Dermis lymphatic vessel endothelial cell (primary cell): Measurements from ENCODE around the gene SIGLEC11. TPM values are rescaled to one million over a fixed set of nuclear protein-coding genes. Genes with fewer than 3 reads are reported as not detected.

ENCODE experiments used
- total RNA-seq: library from RNA; depleted of rRNA; stranded (reverse); fragments of >200 nt; gene quantifications from 2 replicates; pipeline ENCODE4 v1.2.1, GENCODE V29; 2014

Gene SIGLEC11, protein sequence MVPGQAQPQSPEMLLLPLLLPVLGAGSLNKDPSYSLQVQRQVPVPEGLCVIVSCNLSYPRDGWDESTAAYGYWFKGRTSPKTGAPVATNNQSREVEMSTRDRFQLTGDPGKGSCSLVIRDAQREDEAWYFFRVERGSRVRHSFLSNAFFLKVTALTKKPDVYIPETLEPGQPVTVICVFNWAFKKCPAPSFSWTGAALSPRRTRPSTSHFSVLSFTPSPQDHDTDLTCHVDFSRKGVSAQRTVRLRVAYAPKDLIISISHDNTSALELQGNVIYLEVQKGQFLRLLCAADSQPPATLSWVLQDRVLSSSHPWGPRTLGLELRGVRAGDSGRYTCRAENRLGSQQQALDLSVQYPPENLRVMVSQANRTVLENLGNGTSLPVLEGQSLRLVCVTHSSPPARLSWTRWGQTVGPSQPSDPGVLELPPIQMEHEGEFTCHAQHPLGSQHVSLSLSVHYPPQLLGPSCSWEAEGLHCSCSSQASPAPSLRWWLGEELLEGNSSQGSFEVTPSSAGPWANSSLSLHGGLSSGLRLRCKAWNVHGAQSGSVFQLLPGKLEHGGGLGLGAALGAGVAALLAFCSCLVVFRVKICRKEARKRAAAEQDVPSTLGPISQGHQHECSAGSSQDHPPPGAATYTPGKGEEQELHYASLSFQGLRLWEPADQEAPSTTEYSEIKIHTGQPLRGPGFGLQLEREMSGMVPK
- total RNA-seq, result not detected in 2 replicates

DNA sequence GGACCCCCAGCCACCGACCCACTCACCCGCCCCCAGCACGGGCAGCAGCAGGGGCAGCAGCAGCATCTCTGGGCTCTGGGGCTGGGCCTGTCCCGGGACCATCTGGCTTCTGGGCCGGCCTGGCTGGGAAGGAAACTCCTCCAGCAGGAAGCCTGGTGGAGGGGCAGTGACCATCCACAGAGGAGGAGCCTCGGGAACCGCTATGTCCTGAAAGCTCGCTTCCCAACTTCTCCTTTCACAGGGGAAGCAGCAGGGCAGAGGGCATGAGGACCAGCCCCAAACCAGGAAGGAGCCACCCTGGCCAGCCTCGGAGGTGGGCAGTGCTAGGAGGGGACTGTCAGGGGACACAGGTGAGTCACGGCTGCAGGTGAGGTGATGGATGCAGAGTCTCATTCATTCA, at the start of gene SIGLEC11:
Gene SIGLEC11 (minus strand): TSS at position 193 of the 400 bp plus-strand sequence. CDS start 91 bp downstream, at position 102.

DNA sequence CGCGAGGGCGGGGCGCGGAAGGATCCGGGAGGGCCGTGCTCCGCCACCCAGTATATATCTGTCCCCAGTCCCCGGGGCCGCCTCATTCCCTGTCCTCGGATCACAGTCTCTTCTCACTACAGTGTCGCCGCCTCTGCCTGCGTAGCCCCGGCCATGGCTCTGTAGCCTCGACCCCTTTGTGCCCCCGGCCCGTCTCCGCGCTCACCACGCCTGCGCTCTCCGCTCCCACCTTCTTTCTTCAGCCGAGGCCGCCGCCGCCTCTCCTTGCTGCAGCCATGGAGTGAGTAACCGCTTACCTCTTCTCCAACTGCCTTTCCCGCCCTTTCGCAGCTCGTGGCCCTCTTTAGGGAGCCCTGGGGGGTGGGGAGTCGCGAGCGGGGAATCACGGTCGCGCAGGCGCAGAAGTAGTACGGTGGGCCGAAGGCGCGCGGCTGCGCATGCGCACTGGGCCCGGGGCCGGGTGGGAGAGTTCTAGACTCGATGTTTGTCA, 31.8 kb downstream of the SIGLEC11 start, which contains the start of the genes ATF5 and NUP62:
Gene ATF5 (plus strand): TSS at position 85 of the 490 bp plus-strand sequence. CDS start 1,646 bp downstream, outside the sequence.
Gene NUP62 (minus strand): TSS at position 384 of the 490 bp plus-strand sequence. CDS start 19,697 bp downstream, outside the sequence.

Other genes with a start within 250 kb of the SIGLEC11 start
- gene TSKS, start 197.9 kb downstream of the SIGLEC11 start, total RNA-seq, result under 0.01 TPM in 2 replicates
- 41.2 and 50.7 TPM in 2 replicates for gene AP2A1, start 194.2 kb downstream of the SIGLEC11 start, total RNA-seq
- gene FUZ, start 147.9 kb downstream of the SIGLEC11 start, total RNA-seq, result 12.2 and 14.2 TPM in 2 replicates
- gene MED25, start 142.9 kb downstream of the SIGLEC11 start, total RNA-seq, result 11.1 and 12.6 TPM in 2 replicates
- gene PTOV1, start 110.0 kb downstream of the SIGLEC11 start, total RNA-seq, result 43.1 and 44.1 TPM in 2 replicates
- 30.9 and 31.3 TPM in 2 replicates for gene PNKP, start 93.6 kb downstream of the SIGLEC11 start, total RNA-seq
- 5.9 and 6.8 TPM in 2 replicates for gene AKT1S1, start 83.8 kb downstream of the SIGLEC11 start, total RNA-seq
- 5.2 and 7.2 TPM in 2 replicates for gene TBC1D17, start 83.5 kb downstream of the SIGLEC11 start, total RNA-seq
- gene IL4I1, start 64.3 kb downstream of the SIGLEC11 start, total RNA-seq, result 0.52 and 1.6 TPM in 2 replicates
- gene ATF5, start 32.0 kb downstream of the SIGLEC11 start, total RNA-seq, result 2.6 and 3.5 TPM in 2 replicates
- gene NUP62, start 31.7 kb downstream of the SIGLEC11 start, total RNA-seq, result 16.6 and 17.8 TPM in 2 replicates
- 15.3 and 16.3 TPM in 2 replicates for gene VRK3, start 64.2 kb upstream of the SIGLEC11 start, total RNA-seq
- 3.4 and 6.5 TPM in 2 replicates for gene ZNF473, start 64.8 kb upstream of the SIGLEC11 start, total RNA-seq
- not detected in 2 replicates for gene IZUMO2, start 202.1 kb upstream of the SIGLEC11 start, total RNA-seq
- gene MYH14, start 242.4 kb upstream of the SIGLEC11 start, total RNA-seq, result under 0.01 and 0.09 TPM in 2 replicates